HCT116 (cell line): ENCODE results near the gene DRC7. TPM values are rescaled to one million over a fixed set of nuclear protein-coding genes. Genes with fewer than 3 reads are reported as not detected.

ENCODE experiments used
- ATAC-seq: fragments of 200-7000 bp; cut with Tn5 transposase; 2 replicates; pipeline ENCODE4 v1.9.1; 2020; ENCODE audit warnings: mild to moderate bottlenecking, moderate library complexity
- BruUV-seq: library from RNA; stranded (reverse); fragments of 400-500 nt; replicated peaks from 2 replicates; lab custom pipeline; 2021; lab: Mats Ljungman, UMichigan
- CTCF ChIA-PET: fragments of 300-600 bp; sonication (Branson Sonifier 250); formaldehyde crosslinking; loops from one replicate; lab custom pipeline; 2021; ENCODE audit warnings: antibody characterized with exemption; lab: Charles Lee
- POLR2A ChIA-PET: fragments of 300-600, 350-600 bp; sonication (Branson Sonifier 250); formaldehyde crosslinking; loops from one replicate; lab custom pipeline; 2021; ENCODE audit warnings: antibody characterized with exemption; lab: Charles Lee
- RAD21 ChIA-PET, 2 experiments: fragments of 300-600 bp; sonication (Branson Sonifier 250); formaldehyde crosslinking; loops; one replicate each; lab custom pipeline; 2023; ENCODE audit warnings: low total read pairs in 2 of 2; ENCODE audit not compliant: uncharacterized antibody in 2 of 2, unreplicated experiment in 2 of 2, low non-redundant PET in 1 of 2; lab: Charles Lee
- DNase-seq: peaks from one replicate; pipeline ENCODE4 v3.0.0-alpha.2; 2010; ENCODE audit warnings: low read depth, low spot score
- H2AFZ ChIP-seq: fragments of 200-600 bp; shearing (Covaris generic), sonication (generic); 2 replicates; pipeline ENCODE4 v1.6.1; 2017; ENCODE audit warnings: low read depth, mixed run types, mixed read lengths, antibody characterized with exemption, low read length; ENCODE audit not compliant: poor library complexity, severe bottlenecking
- H3K27ac ChIP-seq: 2 replicates; pipeline ENCODE4 v1.5.1; 2012; ENCODE audit warnings: low read depth, low read length
- H3K27me3 ChIP-seq: fragments of 200-600 bp; sonication (generic); 2 replicates; pipeline ENCODE4 v1.6.1; 2016; ENCODE audit warnings: mixed run types, low read length, mixed read lengths; ENCODE audit not compliant: insufficient read depth
- H3K36me3 ChIP-seq, 2 experiments: fragments of 200-500 bp in 1 of 2; fragments of 200-600 bp in 1 of 2; sonication (Bioruptor generic) in 1 of 2; sonication (generic) in 1 of 2; 2 replicates each; pipeline versions ENCODE4 v1.5.1 to v1.6.1; 2014 to 2016; ENCODE audit warnings: low read length in 2 of 2, inconsistent platforms in 1 of 2, mixed read lengths in 1 of 2, mixed run types in 1 of 2; ENCODE audit not compliant: insufficient read depth in 2 of 2, control insufficient read depth in 1 of 2
- H3K4me1 ChIP-seq, 2 experiments: fragments of 200-600 bp in 1 of 2; sonication (generic) in 1 of 2; 2 replicates each; pipeline versions ENCODE4 v1.5.1 to v1.6.1; 2012 to 2017; ENCODE audit warnings: low read length in 2 of 2, inconsistent platforms in 1 of 2, mild to moderate bottlenecking in 1 of 2, mixed read lengths in 1 of 2, mixed run types in 1 of 2, moderate library complexity in 1 of 2; ENCODE audit not compliant: insufficient read depth in 2 of 2, control insufficient read depth in 1 of 2
- H3K4me2 ChIP-seq: fragments of 200-600 bp; sonication (generic); 2 replicates; pipeline ENCODE4 v1.6.1; 2017; ENCODE audit warnings: mixed run types, low read length, mixed read lengths
- H3K4me3 ChIP-seq, 2 experiments: fragments of 200-600 bp in 1 of 2; sonication (generic) in 1 of 2; replicated peaks in 1 of 2; 2 replicates each; pipeline ENCODE4 v1.5.1; 2011 to 2016; ENCODE audit warnings: low read length in 2 of 2, control low read depth in 1 of 2, low read depth in 1 of 2, mild to moderate bottlenecking in 1 of 2, mixed read lengths in 1 of 2, mixed run types in 1 of 2
- H3K79me2 ChIP-seq: fragments of 200-600 bp; sonication (generic); 2 replicates; pipeline ENCODE4 v1.6.1; 2017; ENCODE audit warnings: mild to moderate bottlenecking, mixed run types, low read length, moderate library complexity, mixed read lengths; ENCODE audit not compliant: insufficient read depth
- H3K9ac ChIP-seq: fragments of 200-600 bp; sonication (generic); 2 replicates; pipeline ENCODE4 v1.6.1; 2016; ENCODE audit warnings: low read length, mixed read lengths
- H3K9me2 ChIP-seq: fragments of 200-600 bp; sonication (generic), shearing (Covaris generic); 2 replicates; pipeline ENCODE4 v1.6.1; 2017; ENCODE audit warnings: mixed run types, mild to moderate bottlenecking, moderate library complexity; ENCODE audit not compliant: insufficient read depth
- H3K9me3 ChIP-seq, 2 experiments: fragments of 200-500 bp in 1 of 2; fragments of 200-600 bp in 1 of 2; sonication (Bioruptor generic) in 1 of 2; sonication (generic) in 1 of 2; 2 replicates each; pipeline ENCODE4 v1.6.1; 2014 to 2017; ENCODE audit warnings: low read length in 2 of 2, mixed read lengths in 2 of 2, inconsistent platforms in 1 of 2, low read depth in 1 of 2, mild to moderate bottlenecking in 1 of 2, mixed run types in 1 of 2, moderate library complexity in 1 of 2; ENCODE audit not compliant: control insufficient read depth in 1 of 2, insufficient read depth in 1 of 2
- H4K20me1 ChIP-seq: fragments of 200-600 bp; sonication (generic), shearing (Covaris generic); 2 replicates; pipeline ENCODE4 v1.6.1; 2017; ENCODE audit warnings: mixed run types, mild to moderate bottlenecking, moderate library complexity; ENCODE audit not compliant: insufficient read depth
- ATF3 ChIP-seq: IDR thresholded peaks from 2 replicates; pipeline ENCODE4 v1.6.1; 2012
- EGR1 ChIP-seq: IDR thresholded peaks from 2 replicates; pipeline ENCODE4 v1.6.1; 2012; ENCODE audit warnings: low read depth
- ELF1 ChIP-seq: IDR thresholded peaks from 2 replicates; pipeline ENCODE4 v1.6.1; 2012; ENCODE audit warnings: low read depth, borderline replicate concordance
- EZH2 ChIP-seq: fragments of 200-600 bp; sonication (generic); IDR thresholded peaks from 2 replicates; pipeline ENCODE4 v1.6.1; 2017; ENCODE audit warnings: antibody characterized with exemption, mixed run types
- EZH2phosphoT487 ChIP-seq: fragments of 200-600 bp; IDR thresholded peaks from 2 replicates; pipeline ENCODE4 v1.6.1; 2018; ENCODE audit warnings: antibody characterized with exemption, borderline replicate concordance
- FOSL1 ChIP-seq: IDR thresholded peaks from 2 replicates; pipeline ENCODE4 v1.6.1; 2012; ENCODE audit warnings: low read depth
- JUND ChIP-seq: IDR thresholded peaks from 2 replicates; pipeline ENCODE4 v1.6.1; 2012
- POLR2A ChIP-seq: IDR thresholded peaks from 2 replicates; pipeline ENCODE4 v1.7.0; 2011; ENCODE audit warnings: borderline replicate concordance; ENCODE audit not compliant: insufficient read depth, insufficient read length; ENCODE audit errors: extremely low read depth
- REST ChIP-seq: IDR thresholded peaks from 2 replicates; pipeline ENCODE4 v1.6.1; 2012; ENCODE audit warnings: low read depth
- SP1 ChIP-seq: IDR thresholded peaks from 2 replicates; pipeline ENCODE4 v1.6.1; 2012; ENCODE audit warnings: low read depth
- TCF7L2 ChIP-seq: IDR thresholded peaks from 2 replicates; pipeline ENCODE4 v1.7.0; 2011; ENCODE audit warnings: borderline replicate concordance, inconsistent platforms; ENCODE audit not compliant: insufficient read depth, insufficient read length; ENCODE audit errors: extremely low read depth
- YY1 ChIP-seq: IDR thresholded peaks from 2 replicates; pipeline ENCODE4 v1.6.1; 2011; ENCODE audit warnings: low read length, low read depth, moderate library complexity, mild to moderate bottlenecking; ENCODE audit not compliant: insufficient replicate concordance; ENCODE audit errors: extremely low read depth
- intact Hi-C: fragments of 100-400 bp; cut with micrococcal nuclease; formaldehyde crosslinking; loops from 2 replicates; pipeline ENCODE4 v1.10.0; 2022
- total RNA-seq: library from RNA; stranded (reverse); gene quantifications from one replicate; pipeline ENCODE4 v1.2.1, GENCODE V29; 2021; ENCODE audit not compliant: unreplicated experiment

The DRC7 gene
- total RNA-seq, 1 experiment from 2014 or later: 0.91 TPM

- Histone ChIP-seq H3K27me3 (no peaks in the 10 kb centered on the region), H3K4me2 (no peak overlapping the region)
These were observed 5.3 kb downstream of the DRC7 start for GRCh38 chr16:57699899-57700298.

More at GRCh38 chr16:57699899-57700298, 5.3 kb downstream of the DRC7 start:
- ATAC-seq: no peak
- Histone ChIP-seq H3K9me3 (no peaks in the 10 kb centered on the region), H3K4me3 (no peak overlapping the region), H3K4me1 (peaks cover 0 to under 1% of the 10 kb centered on the region in 2 experiments; a peak in 1 of 4 replicates), H4K20me1 (no peaks in the 10 kb centered on the region)
- CTCF ChIA-PET: no interaction called here
- no peak for DNase-seq
- no TSS peak for BruUV-seq
- TF ChIP-seq EZH2 (no peak), ELF1 (no peak), EZH2phosphoT487 (no peak), YY1 (no peak), EGR1 (no peak), SP1 (no peak), ATF3 (no peak), TCF7L2 (no peak), POLR2A (no peak), REST (no peak), FOSL1 (no peak), JUND (no peak)
- TF ChIP-seq, all 23 proteins: peak for 0
- intact Hi-C loops: no loop called here
- no peaks in the 10 kb centered on the region for H3K9me2 ChIP-seq
- no peak overlapping the region for H2AFZ ChIP-seq
- H3K9ac ChIP-seq: no peak overlapping the region
- no peaks in the 10 kb centered on the region for H3K36me3 ChIP-seq
- H3K79me2 ChIP-seq: no peaks in the 10 kb centered on the region
- RAD21 ChIA-PET: no interaction called here
- H3K27ac ChIP-seq: no peak overlapping the region
- POLR2A ChIA-PET: no interaction called here
